Measurements from ENCODE around the gene DND1.

GRCh38 chr5:140677947-140678346, 4.6 kb upstream of the DND1 start:
- TF ChIP-seq CTCF (IDR thresholded peaks at IDR 0.05; ENCODE audit: low read depth, low read length) (no peak), EZH2phosphoT487 (IDR thresholded peaks at IDR 0.05; ENCODE audit: low read depth) (no peak)
